Measurements from ENCODE around the gene CTAGE15.
"Not testable (repeated sequence)": the region's sequence is repeated elsewhere in the genome, so short reads cannot be mapped to it uniquely, and the experiment has no call there.

Gene CTAGE15

GRCh38 chr7:143571501-143571900 is at the start of gene CTAGE15:
CTAGE15 (plus strand) TSS chr7:143571801; CDS start chr7:143571818, 17 bp downstream.
- DNase-seq (ENCODE audit: low read depth in 2 of 2) = not testable (repeated sequence)

DNA sequence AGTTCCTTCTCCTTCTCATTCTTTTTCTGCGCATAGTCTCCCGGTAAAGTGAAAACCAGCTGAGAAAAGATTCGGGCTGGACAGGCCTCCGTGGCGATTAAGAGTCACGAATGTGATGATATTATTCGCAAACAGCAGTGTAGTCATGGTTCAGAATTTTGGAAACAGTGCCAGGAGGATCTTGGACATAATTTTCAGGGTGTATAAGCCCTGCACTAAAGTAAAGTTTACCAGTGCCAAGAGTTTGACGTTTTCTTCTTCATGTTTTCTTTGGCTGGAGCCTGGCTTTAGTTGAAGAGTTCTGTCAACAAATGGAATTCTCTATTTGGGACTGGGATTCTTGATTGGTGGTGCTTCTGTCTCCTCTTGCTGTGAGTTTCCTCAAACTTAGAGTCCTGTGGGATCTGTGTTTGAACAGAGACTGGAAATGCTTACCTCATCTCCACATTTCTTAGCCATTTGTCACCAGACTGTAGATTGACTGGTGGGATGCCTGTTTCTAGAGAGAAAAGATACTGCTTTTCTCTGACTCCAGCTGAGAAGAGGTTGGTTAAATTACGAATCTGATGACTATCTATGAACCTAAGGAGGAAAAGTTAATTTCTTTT is 49.2 kb upstream of the CTAGE15 start:
- not testable (repeated sequence) for DNase-seq (ENCODE audit: low read depth in 2 of 2)

DNA sequence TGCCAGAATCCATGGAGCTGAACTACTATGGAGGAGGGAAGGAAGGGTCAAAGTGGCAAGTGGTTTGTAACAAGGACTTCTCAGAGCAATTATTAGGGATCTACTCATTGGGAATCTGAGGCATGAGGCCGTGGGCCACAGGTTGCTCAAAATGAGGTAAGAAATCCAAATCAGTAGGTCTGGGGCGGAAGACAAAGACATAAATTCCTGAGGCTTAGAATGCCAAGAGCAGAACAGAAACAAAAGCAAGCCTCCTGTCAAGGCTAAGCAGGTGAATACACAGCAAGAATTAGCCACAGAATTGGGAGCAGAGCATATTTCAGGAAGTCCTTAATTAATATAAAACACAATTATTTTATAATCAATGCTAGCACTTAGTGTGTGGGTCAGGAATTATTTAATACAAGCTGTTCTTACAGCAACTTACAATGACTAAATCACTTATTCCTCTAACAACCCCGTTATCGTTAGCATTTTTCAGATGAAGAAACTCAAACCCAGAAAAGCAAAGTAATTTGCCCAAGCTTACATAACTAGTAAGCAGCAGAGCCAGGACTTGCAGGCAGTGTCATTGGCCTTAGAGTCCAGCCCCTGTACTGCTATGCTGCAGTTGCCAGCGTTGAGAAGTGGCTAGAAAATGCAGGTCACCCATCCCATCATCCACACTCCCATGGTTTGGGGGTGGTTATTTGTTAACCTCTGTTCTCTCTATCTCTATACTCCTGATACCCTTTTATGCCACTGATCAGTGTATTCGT is 40.3 kb upstream of the CTAGE15 start:
- DNase-seq (ENCODE audit: low read depth in 2 of 2) = not testable (repeated sequence)

DNA sequence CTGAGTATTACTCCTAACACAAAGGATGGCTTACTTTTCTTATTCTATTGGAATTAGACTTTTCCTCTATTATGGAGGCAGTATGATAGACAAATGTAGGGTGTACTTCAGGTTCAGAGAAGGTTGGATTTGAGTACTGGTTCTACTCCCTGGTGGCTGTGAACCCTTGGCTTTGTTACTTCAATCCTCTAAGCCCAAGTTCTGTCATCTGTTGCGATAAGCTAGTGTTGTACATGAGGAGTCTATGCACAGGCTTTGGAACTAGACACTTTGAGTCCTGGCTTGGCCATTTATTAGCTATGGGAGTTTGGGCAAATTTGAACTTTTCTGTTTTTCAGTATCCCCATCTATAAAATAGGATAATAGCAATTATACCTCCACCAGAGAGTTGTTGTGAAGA is 39.7 kb upstream of the CTAGE15 start:
- not testable (repeated sequence) for DNase-seq (ENCODE audit: low read depth in 2 of 2)

DNA sequence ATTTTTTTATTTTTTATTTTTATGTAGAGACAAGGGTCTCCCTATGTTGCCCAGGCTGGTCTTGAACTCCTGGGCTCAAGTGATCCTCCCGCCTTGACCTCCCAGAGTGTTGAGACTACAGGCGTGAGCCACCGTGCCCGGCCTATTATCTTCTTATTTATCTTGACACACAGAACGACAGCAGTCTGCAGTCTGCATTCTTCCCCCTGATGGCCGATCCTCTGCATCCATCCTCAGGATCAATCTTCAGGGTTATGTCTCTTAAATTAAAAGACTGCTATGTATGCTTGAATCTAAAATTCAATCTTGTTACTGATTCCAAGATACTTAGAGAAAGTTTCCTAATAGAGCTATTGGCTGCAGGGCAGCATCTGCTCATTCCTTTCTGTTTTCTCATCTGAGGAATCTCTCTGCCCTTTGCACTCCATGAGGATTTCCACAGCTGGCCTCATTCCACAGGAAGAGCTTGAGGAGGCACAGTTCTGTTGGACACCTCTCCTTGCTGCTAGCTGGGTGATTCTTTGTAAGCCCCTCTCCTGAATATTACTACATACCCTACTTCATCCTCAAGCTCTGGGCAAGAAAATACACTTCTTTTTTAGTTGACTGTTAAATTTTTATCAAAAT is 38.3 kb upstream of the CTAGE15 start:
- DNase-seq (ENCODE audit: low read depth in 2 of 2) = not testable (repeated sequence)

DNA sequence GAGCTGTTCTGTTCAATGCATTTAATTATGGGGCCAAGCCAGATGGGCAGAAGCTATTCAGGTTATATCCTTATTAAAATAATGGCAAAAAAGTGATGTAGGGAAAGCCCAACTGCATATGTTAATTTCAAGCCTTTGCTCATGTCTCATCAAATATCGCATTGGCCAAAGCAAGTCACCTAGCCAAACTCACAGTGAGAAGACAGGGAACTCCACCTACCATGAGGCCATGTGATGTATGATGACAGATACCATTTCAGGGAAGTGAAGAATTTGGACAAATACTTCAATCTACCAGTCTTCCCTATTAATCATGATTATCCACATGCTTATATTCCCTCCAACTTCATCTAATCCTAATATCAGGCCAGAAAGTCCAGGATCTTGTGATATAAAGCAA is 35.2 kb upstream of the CTAGE15 start:
- DNase-seq (ENCODE audit: low read depth in 2 of 2) = not testable (repeated sequence)

DNA sequence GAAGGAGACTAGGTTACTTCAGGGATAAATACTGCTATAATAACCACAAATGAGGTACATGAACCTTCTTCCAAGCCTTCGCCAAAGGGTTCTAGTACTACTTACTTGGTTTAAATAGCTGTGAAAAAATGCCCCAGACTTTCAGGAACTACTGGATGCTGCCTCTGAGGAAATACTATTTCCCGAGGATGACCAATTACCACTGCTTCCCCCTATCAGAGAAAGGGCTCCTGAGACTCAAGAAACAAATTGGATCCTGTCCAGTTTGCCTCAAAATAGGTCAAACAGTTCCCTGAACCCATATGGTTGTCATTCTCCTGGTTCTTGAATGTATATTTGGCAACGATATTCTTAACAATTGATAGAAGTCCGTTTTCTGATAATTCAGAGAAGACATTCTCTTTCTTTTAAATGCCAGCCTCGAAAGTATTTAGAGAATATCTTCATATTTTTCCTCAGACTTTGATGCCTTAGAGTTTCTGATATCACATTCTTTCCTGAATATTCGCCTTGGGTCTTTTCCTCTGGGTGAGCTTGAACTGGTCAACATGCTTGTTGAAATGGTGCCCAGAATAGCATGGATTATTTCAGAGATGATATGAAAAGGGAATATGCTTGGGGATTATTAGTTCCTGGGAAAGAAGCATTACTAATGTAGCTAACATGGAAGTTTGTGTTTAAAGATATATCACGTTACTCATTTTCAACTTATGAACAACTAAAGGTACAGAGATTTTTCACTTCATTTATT is 28.1 kb upstream of the CTAGE15 start:
- not testable (repeated sequence) for DNase-seq (ENCODE audit: low read depth in 2 of 2)

GRCh38 chr7:143555968-143556367 is 15.6 kb upstream of the CTAGE15 start:
- DNase-seq (ENCODE audit: low read depth in 2 of 2) = not testable (repeated sequence)

- not testable (repeated sequence) for DNase-seq (ENCODE audit: low read depth in 2 of 2)
Observed at GRCh38 chr7:143563306-143563705, 8.3 kb upstream of the CTAGE15 start.

DNA sequence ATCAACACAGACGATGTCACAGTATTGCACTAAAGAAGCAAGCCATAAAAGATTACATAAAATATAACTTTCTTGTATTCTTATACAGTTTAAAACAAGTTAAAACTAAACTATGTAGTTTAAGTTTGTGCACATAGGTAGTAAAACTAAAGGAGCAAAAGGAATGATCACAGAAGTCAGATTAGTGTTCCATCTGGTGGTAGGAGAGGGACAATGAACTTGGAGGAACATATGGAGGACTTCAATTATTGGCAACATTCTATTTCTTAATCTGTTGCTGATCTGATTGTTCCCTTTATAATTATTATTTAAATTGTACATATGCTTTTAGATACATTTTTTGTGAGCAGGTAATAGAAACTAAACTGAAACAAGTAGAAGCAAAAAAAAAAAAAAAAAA is 5.6 kb upstream of the CTAGE15 start:
- not testable (repeated sequence) for DNase-seq (ENCODE audit: low read depth in 2 of 2)

GRCh38 chr7:143588183-143588582 is 16.6 kb downstream of the CTAGE15 start:
- DNase-seq (ENCODE audit: low read depth in 2 of 2) = not testable (repeated sequence)

GRCh38 chr7:143589897-143590296 is 18.3 kb downstream of the CTAGE15 start:
- not testable (repeated sequence) for DNase-seq (ENCODE audit: low read depth in 2 of 2)

DNA sequence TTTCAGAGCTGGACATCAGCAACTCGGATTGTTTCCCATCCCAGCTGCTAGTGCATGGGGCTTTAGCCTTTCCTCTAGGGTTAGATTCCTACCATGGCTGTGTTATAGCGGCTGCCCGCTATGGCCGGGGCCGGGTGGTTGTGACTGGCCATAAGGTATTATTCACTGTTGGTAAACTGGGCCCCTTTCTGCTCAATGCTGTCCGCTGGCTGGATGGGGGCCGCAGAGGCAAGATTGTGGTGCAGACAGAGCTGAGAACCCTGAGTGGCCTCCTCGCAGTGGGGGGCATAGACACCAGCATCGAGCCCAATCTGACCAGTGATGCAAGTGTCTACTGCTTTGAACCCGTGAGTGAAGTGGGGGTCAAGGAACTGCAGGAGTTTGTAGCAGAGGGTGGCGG is 26.5 kb downstream of the CTAGE15 start:
- not testable (repeated sequence) for DNase-seq (ENCODE audit: low read depth in 2 of 2)

- not testable (repeated sequence) for DNase-seq (ENCODE audit: low read depth in 2 of 2)
Observed at GRCh38 chr7:143603549-143603948, 31.9 kb downstream of the CTAGE15 start.

- DNase-seq (ENCODE audit: low read depth in 2 of 2) = not testable (repeated sequence)
Observed at GRCh38 chr7:143606088-143606487, 34.5 kb downstream of the CTAGE15 start.

- DNase-seq (ENCODE audit: low read depth in 2 of 2) = not testable (repeated sequence)
Observed at GRCh38 chr7:143615545-143615944, 43.9 kb downstream of the CTAGE15 start.

DNA sequence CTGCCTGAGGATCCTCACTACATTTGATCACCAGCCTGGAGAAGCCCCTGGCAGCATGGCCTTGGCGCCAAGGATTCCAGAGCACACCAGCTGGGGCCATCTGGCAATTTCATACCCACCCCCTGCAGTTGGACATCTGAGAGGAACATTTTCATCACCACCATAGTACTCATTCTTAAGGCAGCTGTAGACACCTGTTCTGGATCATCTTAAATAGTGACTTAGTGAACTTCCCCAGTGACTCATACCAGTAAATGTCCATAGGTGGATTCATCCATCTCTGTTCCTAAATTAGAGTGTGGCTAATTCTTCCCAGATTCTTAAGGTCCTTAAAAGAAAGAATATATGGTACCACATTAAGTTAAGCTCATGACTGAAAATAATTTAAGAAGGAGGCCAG is 45.6 kb downstream of the CTAGE15 start:
- DNase-seq (ENCODE audit: low read depth in 2 of 2) = not testable (repeated sequence)

- DNase-seq (ENCODE audit: low read depth in 2 of 2) = not testable (repeated sequence)
Observed at GRCh38 chr7:143620058-143620457, 48.5 kb downstream of the CTAGE15 start.

- DNase-seq (ENCODE audit: low read depth in 2 of 2) = not testable (repeated sequence)
Observed at GRCh38 chr7:143620646-143621045, 49.0 kb downstream of the CTAGE15 start, which contains the start of gene TCAF2. TCAF2 (plus strand) TSS chr7:143620974.

DNA sequence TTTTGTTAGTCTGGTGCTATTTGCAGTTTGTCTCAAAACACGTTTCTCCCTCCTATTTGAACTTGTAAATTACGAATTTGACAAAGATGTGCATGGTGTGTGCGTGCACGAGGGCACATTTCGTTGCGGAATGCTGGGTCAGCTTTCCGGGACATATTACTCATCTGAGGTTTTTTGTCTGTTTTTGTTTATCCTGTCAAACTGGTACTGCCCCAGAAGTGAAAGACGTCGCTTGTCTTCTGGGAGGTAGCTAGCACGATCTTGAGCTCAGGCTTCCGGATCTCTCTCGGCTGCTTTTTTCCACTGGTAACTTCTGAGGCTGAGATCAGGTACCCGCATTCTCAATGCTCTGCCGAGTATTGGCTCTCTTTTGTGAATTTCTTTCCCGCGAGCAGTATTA is 49.6 kb downstream of the CTAGE15 start:
- DNase-seq (ENCODE audit: low read depth in 2 of 2) = not testable (repeated sequence)

DNA sequence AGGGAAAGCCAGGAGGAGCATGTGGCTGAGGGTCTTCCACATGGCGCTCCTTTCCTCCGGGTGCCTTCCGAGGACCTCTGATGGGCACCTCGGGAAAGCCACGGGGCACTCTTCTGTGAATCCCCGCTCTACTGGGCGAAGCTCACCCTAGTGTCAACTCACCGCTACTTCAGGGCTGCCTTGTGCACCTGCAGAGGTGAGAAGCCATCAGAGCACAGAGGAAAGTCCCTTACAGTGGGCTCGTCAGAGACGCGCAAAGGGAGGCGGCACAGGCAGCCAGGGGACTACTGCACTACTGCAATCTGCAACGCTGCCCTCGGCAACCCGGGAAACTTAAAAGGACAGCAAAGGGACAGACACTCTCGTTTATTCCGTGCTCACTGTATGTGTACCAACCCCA is 50.5 kb downstream of the CTAGE15 start:
- not testable (repeated sequence) for DNase-seq (ENCODE audit: low read depth in 2 of 2)
